Measurements from ENCODE around the gene CTRL.

Gene CTRL

GRCh38 chr16:67884684-67885083 lies 47.0 kb downstream of the CTRL start, which contains the start of gene NRN1L:
Gene NRN1L (plus strand): TSS chr16:67884885. CDS start chr16:67884904, 19 bp downstream.
- DNase-seq: peak; percentile 87

- DNase-seq: peak; percentile 21
Measured at GRCh38 chr16:67883872-67884261, 47.8 kb downstream of the CTRL start.

GRCh38 chr16:67883146-67883871 lies 48.4 kb downstream of the CTRL start:
- no peak for DNase-seq

- DNase-seq: no peak
Measured at GRCh38 chr16:67882374-67883145, 49.1 kb downstream of the CTRL start.

GRCh38 chr16:67881621-67882161 lies 50.0 kb downstream of the CTRL start:
- no peak for DNase-seq

GRCh38 chr16:67880584-67880983 lies 51.1 kb downstream of the CTRL start:
- no peak for DNase-seq

- no peak for DNase-seq
Measured at GRCh38 chr16:67879936-67880335, 51.7 kb downstream of the CTRL start.
